Astrocyte (in vitro differentiated cells and primary cell): ENCODE results near the gene ZDHHC14. TPM values are rescaled to one million over a fixed set of nuclear protein-coding genes. Genes with fewer than 3 reads are reported as not detected.

Experiments
- DNase-seq: peaks from one replicate; pipeline ENCODE4 v3.0.0-alpha.2; 2010; ENCODE audit warnings: low read depth
- FAIRE-seq: peaks from 2 replicates; lab custom pipeline; 2011; peaks lifted over from hg19 to GRCh38; lab: Jason Lieb, UNC
- H2AFZ ChIP-seq: 2 replicates; pipeline ENCODE4 v1.6.0; 2012; ENCODE audit warnings: low read depth, low read length, inconsistent platforms
- H3K27ac ChIP-seq: 2 replicates; pipeline ENCODE4 v1.5.1; 2011; ENCODE audit warnings: low read depth, low read length, inconsistent platforms
- H3K27me3 ChIP-seq: 2 replicates; pipeline ENCODE4 v1.6.0; 2011; ENCODE audit warnings: low read length, inconsistent platforms; ENCODE audit not compliant: insufficient read depth
- H3K36me3 ChIP-seq: 2 replicates; pipeline ENCODE4 v1.5.1; 2011; ENCODE audit warnings: low read length, inconsistent platforms; ENCODE audit not compliant: insufficient read depth
- H3K4me1 ChIP-seq: 2 replicates; pipeline ENCODE4 v1.5.1; 2011; ENCODE audit warnings: low read length, inconsistent platforms; ENCODE audit not compliant: insufficient read depth
- H3K4me2 ChIP-seq: 2 replicates; pipeline ENCODE4 v1.6.0; 2012; ENCODE audit warnings: low read length, inconsistent platforms
- H3K4me3 ChIP-seq: 2 replicates; pipeline ENCODE4 v1.5.1; 2011; ENCODE audit warnings: low read depth, mild to moderate bottlenecking, low read length, inconsistent platforms; ENCODE audit not compliant: insufficient read depth
- H3K79me2 ChIP-seq: 2 replicates; pipeline ENCODE4 v1.6.0; 2012; ENCODE audit warnings: mild to moderate bottlenecking, low read length, inconsistent platforms; ENCODE audit not compliant: insufficient read depth
- H3K9ac ChIP-seq: 2 replicates; pipeline ENCODE4 v1.6.0; 2012; ENCODE audit warnings: mild to moderate bottlenecking, low read length, inconsistent platforms
- H3K9me3 ChIP-seq: 2 replicates; pipeline ENCODE4 v1.5.1; 2012; ENCODE audit warnings: low read depth, mild to moderate bottlenecking, low read length, inconsistent platforms; ENCODE audit not compliant: insufficient read depth
- H4K20me1 ChIP-seq: 2 replicates; pipeline ENCODE4 v1.6.0; 2012; ENCODE audit warnings: low read length, inconsistent platforms; ENCODE audit not compliant: insufficient read depth
- H3K27ac Mint-ChIP-seq: one replicate; pipeline ENCODE4 v1.8.0; 2021; ENCODE audit warnings: mild to moderate bottlenecking, mixed read lengths; ENCODE audit not compliant: unreplicated experiment
- H3K27me3 Mint-ChIP-seq: one replicate; pipeline ENCODE4 v1.8.0; 2021; ENCODE audit warnings: low read depth, mixed read lengths; ENCODE audit not compliant: unreplicated experiment
- H3K36me3 Mint-ChIP-seq: one replicate; pipeline ENCODE4 v1.8.0; 2021; ENCODE audit warnings: low read depth, mixed read lengths; ENCODE audit not compliant: unreplicated experiment
- H3K4me1 Mint-ChIP-seq: one replicate; pipeline ENCODE4 v1.8.0; 2021; ENCODE audit warnings: low read depth, mixed read lengths; ENCODE audit not compliant: unreplicated experiment
- H3K4me3 Mint-ChIP-seq: one replicate; pipeline ENCODE4 v1.8.0; 2021; ENCODE audit warnings: mild to moderate bottlenecking, moderate library complexity, mixed read lengths; ENCODE audit not compliant: unreplicated experiment
- H3K9me3 Mint-ChIP-seq: one replicate; pipeline ENCODE4 v1.8.0; 2021; ENCODE audit warnings: mild to moderate bottlenecking, mixed read lengths; ENCODE audit not compliant: unreplicated experiment
- CTCF ChIP-seq: IDR thresholded peaks from 2 replicates; pipeline ENCODE4 v1.5.1; 2011; ENCODE audit warnings: low read depth, mild to moderate bottlenecking, inconsistent platforms, low read length, moderate library complexity; ENCODE audit not compliant: insufficient read depth
- EZH2 ChIP-seq: IDR thresholded peaks from 2 replicates; pipeline ENCODE4 v1.6.1; 2012; ENCODE audit warnings: mild to moderate bottlenecking, low read length, inconsistent platforms; ENCODE audit not compliant: insufficient read depth
- total RNA-seq: library from RNA; stranded (reverse); gene quantifications from 2 replicates; pipeline ENCODE4 v1.2.1, GENCODE V29; 2021

ZDHHC14 gene
- total RNA-seq, 1 donor from 2014 or later, result 7.2 TPM

GRCh38 chr6:157552820-157553485 lies 172.0 kb downstream of the ZDHHC14 start:
- peaks cover 33% of the 10 kb centered on the region for H3K27me3 Mint-ChIP-seq
- H3K27ac Mint-ChIP-seq, result no peak overlapping the region
- H3K4me3 ChIP-seq, result no peak overlapping the region
- H3K27me3 ChIP-seq, result peaks cover 2% of the 10 kb centered on the region
- H2AFZ ChIP-seq, result no peak overlapping the region
- no peak overlapping the region for H3K27ac ChIP-seq
- H3K36me3 ChIP-seq, result no peaks in the 10 kb centered on the region
- no peak overlapping the region for H3K4me3 Mint-ChIP-seq
- TF ChIP-seq EZH2 (no peak), CTCF (no peak)
- H4K20me1 ChIP-seq, result no peaks in the 10 kb centered on the region
- peaks cover 7% of the 10 kb centered on the region for H3K36me3 Mint-ChIP-seq
- no peak overlapping the region for H3K9ac ChIP-seq
- no peaks in the 10 kb centered on the region for H3K9me3 ChIP-seq
- no peak for DNase-seq
- peaks cover 11% of the 10 kb centered on the region for H3K4me1 Mint-ChIP-seq
- no peak for FAIRE-seq
- no peaks in the 10 kb centered on the region for H3K9me3 Mint-ChIP-seq
- no peaks in the 10 kb centered on the region for H3K4me1 ChIP-seq
- H3K4me2 ChIP-seq, result no peak overlapping the region
- no peaks in the 10 kb centered on the region for H3K79me2 ChIP-seq

- Histone ChIP-seq H3K9ac (no peak overlapping the region), H3K27me3 (peaks cover 2% of the 10 kb centered on the region), H3K79me2 (no peaks in the 10 kb centered on the region), H3K27ac (no peak overlapping the region), H3K36me3 (no peaks in the 10 kb centered on the region), H3K4me2 (no peak overlapping the region), H2AFZ (no peak overlapping the region), H3K4me3 (no peak overlapping the region), H3K9me3 (no peaks in the 10 kb centered on the region), H3K4me1 (no peaks in the 10 kb centered on the region), H4K20me1 (no peaks in the 10 kb centered on the region)
- H3K27ac Mint-ChIP-seq, result no peak overlapping the region
- DNase-seq (no peak), FAIRE-seq (no peak)
- H3K36me3 Mint-ChIP-seq, result peaks cover 3% of the 10 kb centered on the region
- H3K4me1 Mint-ChIP-seq, result peaks cover 10% of the 10 kb centered on the region
- TF ChIP-seq CTCF (no peak), EZH2 (no peak)
- no peak overlapping the region for H3K4me3 Mint-ChIP-seq
- peaks cover 30% of the 10 kb centered on the region for H3K27me3 Mint-ChIP-seq
- no peaks in the 10 kb centered on the region for H3K9me3 Mint-ChIP-seq
Observed at GRCh38 chr6:157554747-157555146, 173.8 kb downstream of the ZDHHC14 start.

- Mint-ChIP-seq H3K27ac (no peak overlapping the region), H3K9me3 (no peaks in the 10 kb centered on the region), H3K36me3 (no peaks in the 10 kb centered on the region), H3K4me3 (no peak overlapping the region), H3K4me1 (peaks cover 5% of the 10 kb centered on the region), H3K27me3 (peaks cover 27% of the 10 kb centered on the region)
- H3K4me3 ChIP-seq, result no peak overlapping the region
- TF ChIP-seq EZH2 (no peak), CTCF (no peak)
- H3K36me3 ChIP-seq, result no peaks in the 10 kb centered on the region
- no peak overlapping the region for H3K9ac ChIP-seq
- FAIRE-seq, result no peak
- H2AFZ ChIP-seq, result no peak overlapping the region
- no peaks in the 10 kb centered on the region for H4K20me1 ChIP-seq
- H3K4me2 ChIP-seq, result no peak overlapping the region
- no peak for DNase-seq
- no peaks in the 10 kb centered on the region for H3K79me2 ChIP-seq
- no peak overlapping the region for H3K27ac ChIP-seq
- H3K4me1 ChIP-seq, result no peaks in the 10 kb centered on the region
- H3K9me3 ChIP-seq, result no peaks in the 10 kb centered on the region
- peaks cover 2% of the 10 kb centered on the region for H3K27me3 ChIP-seq
Observed at GRCh38 chr6:157555455-157556143, 174.6 kb downstream of the ZDHHC14 start.
